Ishikawa (cell line): ENCODE data around the gene CFAP221.

Source experiments
- CEBPB ChIP-seq: IDR thresholded peaks from 2 replicates; pipeline ENCODE4 v1.6.1; 2012
- CREB1 ChIP-seq: IDR thresholded peaks from 2 replicates; pipeline ENCODE4 v1.6.1; 2012; ENCODE audit warnings: low read depth
- EGR1 ChIP-seq: IDR thresholded peaks from 2 replicates; pipeline ENCODE4 v1.6.1; 2012
- EP300 ChIP-seq: IDR thresholded peaks from 2 replicates; pipeline ENCODE4 v1.6.1; 2012; ENCODE audit warnings: borderline replicate concordance
- RAD21 ChIP-seq: IDR thresholded peaks from 2 replicates; pipeline ENCODE4 v1.6.1; 2012; ENCODE audit warnings: low read depth
- TAF1 ChIP-seq: IDR thresholded peaks from 2 replicates; pipeline ENCODE4 v1.6.1; 2012; ENCODE audit warnings: low read depth, mild to moderate bottlenecking
- TCF12 ChIP-seq: IDR thresholded peaks from 2 replicates; pipeline ENCODE4 v1.6.1; 2012; ENCODE audit warnings: low read depth
- YY1 ChIP-seq: IDR thresholded peaks from 2 replicates; pipeline ENCODE4 v1.6.1; 2012; ENCODE audit warnings: low read depth
- TF ChIP-seq, protein P1 (sequence below): IDR thresholded peaks from 2 replicates; pipeline ENCODE4 v1.6.1; 2012; ENCODE audit warnings: low read depth, mild to moderate bottlenecking
- TF ChIP-seq, protein P2 (sequence below): IDR thresholded peaks from 2 replicates; pipeline ENCODE4 v1.6.1; 2012

DNA sequence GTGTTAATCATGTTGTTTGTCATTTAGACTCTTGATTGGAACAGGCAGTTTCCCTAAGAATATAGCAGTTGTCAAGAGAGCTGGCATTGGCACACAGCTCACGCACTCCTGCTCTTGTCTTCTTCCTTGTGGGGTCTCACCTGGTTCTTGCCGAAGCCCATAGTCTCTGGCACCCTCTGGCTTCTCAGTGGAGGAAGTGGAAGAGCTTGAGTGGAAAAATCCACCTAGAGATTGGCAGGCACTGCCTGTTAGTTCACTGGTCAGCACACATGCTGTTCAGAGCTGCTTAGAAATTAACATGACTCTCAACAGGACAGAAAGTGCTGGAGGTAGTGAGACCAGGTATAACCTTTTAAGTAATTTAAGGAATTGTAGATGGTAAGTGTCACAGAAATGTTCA, 48.3 kb upstream of the CFAP221 start:
- TF ChIP-seq CEBPB (no peak), EP300 (no peak), RAD21 (no peak), TCF12 (no peak), TAF1 (no peak), EGR1 (no peak), CREB1 (no peak), YY1 (no peak)
- TF ChIP-seq, protein P1, sequence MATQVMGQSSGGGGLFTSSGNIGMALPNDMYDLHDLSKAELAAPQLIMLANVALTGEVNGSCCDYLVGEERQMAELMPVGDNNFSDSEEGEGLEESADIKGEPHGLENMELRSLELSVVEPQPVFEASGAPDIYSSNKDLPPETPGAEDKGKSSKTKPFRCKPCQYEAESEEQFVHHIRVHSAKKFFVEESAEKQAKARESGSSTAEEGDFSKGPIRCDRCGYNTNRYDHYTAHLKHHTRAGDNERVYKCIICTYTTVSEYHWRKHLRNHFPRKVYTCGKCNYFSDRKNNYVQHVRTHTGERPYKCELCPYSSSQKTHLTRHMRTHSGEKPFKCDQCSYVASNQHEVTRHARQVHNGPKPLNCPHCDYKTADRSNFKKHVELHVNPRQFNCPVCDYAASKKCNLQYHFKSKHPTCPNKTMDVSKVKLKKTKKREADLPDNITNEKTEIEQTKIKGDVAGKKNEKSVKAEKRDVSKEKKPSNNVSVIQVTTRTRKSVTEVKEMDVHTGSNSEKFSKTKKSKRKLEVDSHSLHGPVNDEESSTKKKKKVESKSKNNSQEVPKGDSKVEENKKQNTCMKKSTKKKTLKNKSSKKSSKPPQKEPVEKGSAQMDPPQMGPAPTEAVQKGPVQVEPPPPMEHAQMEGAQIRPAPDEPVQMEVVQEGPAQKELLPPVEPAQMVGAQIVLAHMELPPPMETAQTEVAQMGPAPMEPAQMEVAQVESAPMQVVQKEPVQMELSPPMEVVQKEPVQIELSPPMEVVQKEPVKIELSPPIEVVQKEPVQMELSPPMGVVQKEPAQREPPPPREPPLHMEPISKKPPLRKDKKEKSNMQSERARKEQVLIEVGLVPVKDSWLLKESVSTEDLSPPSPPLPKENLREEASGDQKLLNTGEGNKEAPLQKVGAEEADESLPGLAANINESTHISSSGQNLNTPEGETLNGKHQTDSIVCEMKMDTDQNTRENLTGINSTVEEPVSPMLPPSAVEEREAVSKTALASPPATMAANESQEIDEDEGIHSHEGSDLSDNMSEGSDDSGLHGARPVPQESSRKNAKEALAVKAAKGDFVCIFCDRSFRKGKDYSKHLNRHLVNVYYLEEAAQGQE, result no peak
- TF ChIP-seq, protein P2, sequence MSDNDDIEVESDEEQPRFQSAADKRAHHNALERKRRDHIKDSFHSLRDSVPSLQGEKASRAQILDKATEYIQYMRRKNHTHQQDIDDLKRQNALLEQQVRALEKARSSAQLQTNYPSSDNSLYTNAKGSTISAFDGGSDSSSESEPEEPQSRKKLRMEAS, result no peak
